NOMO-1 treated with dmso at 0.1 percent for 144 hours (cell line): ENCODE data around the gene COL15A1.

ENCODE experiments used
- DNase-seq: peaks from one replicate; lab custom pipeline; 2025; ENCODE audit not compliant: unreplicated experiment; lab: John Stamatoyannopoulos, UW

The COL15A1 gene

GRCh38 chr9:98944057-98944733 lies 488 bp downstream of the COL15A1 start:
- no peak for DNase-seq

- DNase-seq = no peak
Measured at GRCh38 chr9:98944734-98945074, 997 bp downstream of the COL15A1 start.

GRCh38 chr9:98949565-98949964 lies 5.9 kb downstream of the COL15A1 start:
- DNase-seq = no peak

GRCh38 chr9:98950262-98950661 lies 6.6 kb downstream of the COL15A1 start:
- no peak for DNase-seq

GRCh38 chr9:98951967-98952366 lies 8.3 kb downstream of the COL15A1 start:
- DNase-seq = no peak

- DNase-seq = no peak
Measured at GRCh38 chr9:98953581-98954243, 10.0 kb downstream of the COL15A1 start.

- no peak for DNase-seq
Measured at GRCh38 chr9:98954244-98954610, 10.5 kb downstream of the COL15A1 start.

- DNase-seq = no peak
Measured at GRCh38 chr9:98955259-98955658, 11.6 kb downstream of the COL15A1 start.

GRCh38 chr9:98957826-98958225 lies 14.1 kb downstream of the COL15A1 start:
- DNase-seq = no peak

- no peak for DNase-seq
Measured at GRCh38 chr9:98958271-98958984, 14.7 kb downstream of the COL15A1 start.

GRCh38 chr9:98960409-98960808 lies 16.7 kb downstream of the COL15A1 start:
- DNase-seq = no peak

- DNase-seq = no peak
Measured at GRCh38 chr9:98961513-98962180, 17.9 kb downstream of the COL15A1 start.

- no peak for DNase-seq
Measured at GRCh38 chr9:98962181-98962560, 18.5 kb downstream of the COL15A1 start.

- DNase-seq = no peak
Measured at GRCh38 chr9:98962861-98963260, 19.2 kb downstream of the COL15A1 start.

GRCh38 chr9:98964201-98964600 lies 20.5 kb downstream of the COL15A1 start:
- DNase-seq = no peak

GRCh38 chr9:98964911-98965336 lies 21.2 kb downstream of the COL15A1 start:
- no peak for DNase-seq

GRCh38 chr9:98966676-98967075 lies 23.0 kb downstream of the COL15A1 start:
- no peak for DNase-seq

- no peak for DNase-seq
Measured at GRCh38 chr9:98967257-98967656, 23.6 kb downstream of the COL15A1 start.

- DNase-seq = no peak
Measured at GRCh38 chr9:98967680-98968079, 24.0 kb downstream of the COL15A1 start.

- no peak for DNase-seq
Measured at GRCh38 chr9:98968601-98969337, 25.1 kb downstream of the COL15A1 start.

- DNase-seq = no peak
Measured at GRCh38 chr9:98970532-98971041, 26.9 kb downstream of the COL15A1 start.
